ENCODE results near the gene HCRTR2.

- TF ChIP-seq CTCF (IDR thresholded peaks at IDR 0.05) = no peak
- no peak for TF ChIP-seq POLR2A (IDR thresholded peaks at IDR 0.05)
These were observed 91.2 kb downstream of the HCRTR2 start for GRCh38 chr6:55265409-55266114.
